HG02981 (cell line): ENCODE results near the gene SEPSECS.

ENCODE experiments used
- ATAC-seq: cut with Tn5 transposase; IDR thresholded peaks from one replicate; pipeline ENCODE4 v1.9.1; 2021; ENCODE audit warnings: mild to moderate bottlenecking, moderate library complexity; ENCODE audit not compliant: unreplicated experiment

The SEPSECS gene

DNA sequence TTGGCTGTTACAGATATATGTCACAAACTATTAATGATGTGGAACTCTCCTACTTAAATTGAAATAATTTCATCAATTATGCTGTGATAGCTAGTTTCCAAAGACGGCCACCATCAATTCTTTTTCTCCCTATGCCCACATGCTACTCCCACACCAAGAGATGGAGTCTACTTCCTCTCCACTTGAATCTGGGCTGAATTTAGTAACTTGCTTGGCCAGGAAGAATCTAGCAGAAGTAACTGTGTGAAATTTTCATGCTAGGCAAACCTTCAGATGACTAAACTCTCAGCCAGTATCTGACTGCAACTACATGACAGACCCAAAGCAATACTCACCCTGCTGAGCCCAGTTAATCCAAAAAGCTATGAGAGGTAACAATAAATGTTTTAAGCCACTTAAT lies 3.2 kb downstream of the SEPSECS start:
- no peak for ATAC-seq

GRCh38 chr4:25155947-25156346 lies 4.3 kb downstream of the SEPSECS start:
- no peak for ATAC-seq

GRCh38 chr4:25154594-25155265 lies 5.5 kb downstream of the SEPSECS start:
- ATAC-seq, result no peak

DNA sequence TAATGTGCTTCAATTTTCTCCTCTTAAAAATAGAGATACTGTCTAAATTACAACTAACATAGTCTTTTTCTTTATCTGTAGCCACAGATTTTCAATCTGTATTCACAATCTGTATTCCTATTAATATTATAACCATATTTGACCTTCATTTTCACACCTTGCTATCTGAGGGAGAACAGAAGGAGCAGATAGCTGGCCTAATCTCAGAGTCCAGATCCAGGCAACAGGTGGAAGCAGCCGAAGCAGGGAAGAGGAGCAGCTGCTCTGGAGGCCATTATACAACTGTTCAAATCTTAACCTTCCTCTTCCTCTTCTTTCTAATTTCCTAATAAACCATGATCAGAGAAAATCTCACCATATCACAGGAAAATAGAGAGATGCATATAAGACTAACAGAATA lies 14.2 kb downstream of the SEPSECS start:
- no peak for ATAC-seq

- no peak for ATAC-seq
Measured at GRCh38 chr4:25144870-25145481, 15.3 kb downstream of the SEPSECS start.

GRCh38 chr4:25142468-25142867 lies 17.8 kb downstream of the SEPSECS start:
- ATAC-seq, result no peak

DNA sequence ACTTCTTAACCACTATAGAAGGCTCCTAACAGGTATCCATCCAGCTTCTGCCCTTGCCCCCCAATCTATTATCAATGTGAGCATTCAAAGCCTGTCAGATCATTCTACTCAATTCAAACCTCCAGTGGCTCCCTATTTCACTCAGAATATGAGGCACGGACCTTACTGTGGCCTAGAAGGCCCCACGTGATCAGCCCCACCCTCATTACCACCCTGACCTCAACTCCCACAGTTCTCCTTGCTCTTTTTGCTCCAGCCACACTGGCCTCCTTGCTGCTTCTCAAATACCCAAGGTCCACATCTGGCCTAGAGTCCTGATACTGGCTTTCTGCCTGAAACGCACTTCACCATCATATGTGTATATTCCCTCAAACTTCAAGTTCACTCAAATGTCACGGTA lies 18.7 kb downstream of the SEPSECS start:
- no peak for ATAC-seq

DNA sequence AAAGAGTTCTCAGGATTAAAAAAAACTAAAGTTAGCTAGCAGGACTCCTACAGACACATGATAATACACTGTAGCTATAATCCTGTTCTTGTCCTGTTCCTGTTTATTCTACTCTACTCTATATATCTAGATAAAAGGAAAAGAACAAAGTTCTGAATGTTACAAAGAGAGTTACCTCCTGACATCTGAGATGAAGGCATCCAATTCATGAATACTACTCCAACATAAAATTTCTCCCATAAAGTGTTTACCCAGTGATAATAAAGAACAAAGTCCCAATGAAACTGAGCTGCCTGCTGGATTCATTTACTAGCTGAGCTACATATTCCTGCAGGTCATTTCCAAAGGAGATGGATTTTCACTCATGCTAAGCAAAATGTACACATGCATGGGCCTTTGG lies 27.1 kb downstream of the SEPSECS start:
- no peak for ATAC-seq

DNA sequence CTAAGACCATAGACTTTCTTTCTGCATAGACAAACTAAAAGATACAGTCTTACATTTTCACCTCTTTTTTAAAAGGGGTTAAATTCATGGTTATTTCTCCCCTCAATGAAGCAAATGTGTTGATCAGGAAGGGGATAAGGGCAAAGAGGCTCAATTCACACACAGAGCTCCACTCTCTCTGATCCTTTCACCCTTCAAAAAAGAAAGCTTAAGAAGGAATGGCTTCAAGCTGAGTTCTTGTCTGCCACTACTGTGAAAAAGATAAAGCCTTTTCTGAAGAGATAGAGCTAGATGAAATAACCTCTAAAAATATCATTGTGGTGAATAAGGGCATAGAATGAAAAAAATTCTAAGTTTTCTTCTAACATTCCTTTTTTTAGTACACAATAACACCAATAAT lies 28.3 kb downstream of the SEPSECS start:
- no peak for ATAC-seq

- no peak for ATAC-seq
Measured at GRCh38 chr4:25131381-25131780, 28.9 kb downstream of the SEPSECS start.

GRCh38 chr4:25129917-25130316 lies 30.3 kb downstream of the SEPSECS start:
- no peak for ATAC-seq

DNA sequence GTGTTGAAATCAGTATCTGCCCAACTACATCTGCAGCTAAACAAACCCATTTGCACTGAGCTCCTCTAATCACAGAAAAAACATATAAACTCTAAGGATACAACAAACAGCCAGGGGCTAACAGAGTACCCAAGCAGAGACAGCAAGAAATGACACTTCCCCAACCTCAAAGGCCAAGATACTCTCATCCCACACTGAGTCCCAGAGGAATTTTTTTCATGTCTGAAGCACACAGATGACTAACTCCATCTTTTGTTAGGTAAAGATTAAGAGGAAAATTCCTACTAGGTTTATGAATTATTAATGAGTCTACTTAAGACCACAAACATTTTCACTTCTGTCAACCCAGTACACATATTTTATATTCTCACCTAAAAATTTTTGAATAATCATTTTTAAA lies 31.6 kb downstream of the SEPSECS start:
- ATAC-seq, result no peak

DNA sequence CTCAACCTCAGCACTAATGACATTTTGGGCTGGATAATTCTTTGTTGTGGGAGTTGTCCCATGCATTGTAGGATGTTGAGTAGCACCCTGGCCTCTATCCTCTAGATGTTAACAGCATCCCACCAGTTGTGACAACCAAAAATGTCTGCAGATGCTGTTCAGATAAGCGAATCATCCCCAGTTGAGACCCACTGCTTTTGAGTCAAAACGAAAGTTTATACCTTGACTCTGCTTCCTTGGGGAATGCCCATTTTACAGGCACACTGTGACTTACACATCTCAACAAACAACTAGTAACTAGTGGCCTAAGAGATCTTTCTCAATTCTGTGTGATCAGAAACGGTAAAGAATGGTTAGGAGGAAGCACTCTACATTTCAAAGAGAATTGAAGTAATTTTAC lies 37.0 kb downstream of the SEPSECS start:
- peak; percentile 96 for ATAC-seq

GRCh38 chr4:25120146-25120940 lies 39.9 kb downstream of the SEPSECS start:
- no peak for ATAC-seq

DNA sequence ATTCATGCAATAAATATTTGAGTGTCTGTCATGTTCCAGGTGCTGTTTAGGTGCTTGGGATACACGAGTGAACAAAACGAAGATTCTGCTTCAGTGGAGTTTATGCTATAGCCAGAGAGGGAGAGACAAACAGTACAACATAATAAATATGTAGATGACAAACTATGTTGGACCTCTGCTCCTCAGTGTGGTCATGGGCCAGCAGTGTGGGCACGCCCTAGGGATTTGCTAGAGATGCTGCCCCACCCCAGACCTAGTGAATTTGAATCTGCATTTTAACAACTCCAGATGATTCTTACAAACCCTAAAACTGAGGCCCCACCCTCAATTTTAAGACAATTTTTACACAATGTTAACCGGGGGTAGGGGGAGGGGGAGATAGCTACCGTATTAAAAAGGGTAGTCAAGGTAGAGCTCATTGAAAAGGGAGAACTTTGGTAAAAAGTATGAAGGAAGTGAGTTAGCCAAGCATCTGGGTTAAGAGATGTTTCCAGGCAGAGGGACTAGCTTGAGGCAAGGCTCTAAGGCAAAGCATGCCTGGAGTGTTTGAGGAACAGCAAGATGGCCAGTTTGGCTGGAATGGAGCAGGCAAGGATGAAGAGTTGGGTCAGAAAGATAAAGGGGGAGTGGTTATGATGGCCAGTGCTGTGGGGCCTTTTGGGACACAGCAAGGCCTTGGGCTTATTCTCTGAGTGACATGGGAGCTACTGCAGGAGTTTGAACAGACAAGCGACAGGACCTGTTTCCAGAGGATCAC lies 42.4 kb downstream of the SEPSECS start:
- ATAC-seq, result no peak

GRCh38 chr4:25117274-25117673 lies 43.0 kb downstream of the SEPSECS start:
- no peak for ATAC-seq

- no peak for ATAC-seq
Measured at GRCh38 chr4:25113915-25114904, 46.0 kb downstream of the SEPSECS start.

DNA sequence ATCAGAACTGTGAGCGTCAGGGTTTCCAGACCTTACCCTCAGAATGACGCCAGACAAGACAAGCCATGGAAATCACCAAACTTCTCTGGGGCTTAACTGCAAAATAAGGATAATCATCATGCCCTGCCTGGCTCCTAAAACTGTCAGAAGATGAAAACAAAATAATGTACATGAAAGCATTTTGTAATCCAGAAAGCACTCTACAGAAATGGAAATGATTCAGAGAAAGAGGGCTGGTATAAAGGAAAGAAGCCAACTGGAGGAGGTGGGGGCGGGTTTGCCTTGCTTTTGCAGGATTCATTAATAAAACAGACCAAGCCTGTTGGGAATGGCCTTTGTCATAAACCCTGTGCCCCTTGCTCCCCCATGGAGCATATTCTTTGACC lies 47.3 kb downstream of the SEPSECS start:
- ATAC-seq, result no peak

- ATAC-seq, result no peak
Measured at GRCh38 chr4:25112366-25112994, 47.8 kb downstream of the SEPSECS start.
